MCF 10A (cell line): Measurements from ENCODE around the gene FRRS1L. TPM values are rescaled to one million over a fixed set of nuclear protein-coding genes. Genes with fewer than 3 reads are reported as not detected.

ENCODE experiments used
- BruUV-seq: library from RNA; stranded (reverse); fragments of 400-500 nt; replicated peaks from 2 replicates; lab custom pipeline; 2021; lab: Mats Ljungman, UMichigan
- CTCF ChIA-PET: fragments of 300-600 bp; sonication (Branson Sonifier 250); formaldehyde crosslinking; extraction: SDS; loops from one replicate; lab custom pipeline; 2021; ENCODE audit warnings: antibody characterized with exemption, inconsistent platforms; lab: Yijun Ruan, JAX
- POLR2A ChIA-PET: fragments of 300-600, 350-650 bp; sonication (Branson Sonifier 250); formaldehyde crosslinking; extraction: SDS; loops from one replicate; lab custom pipeline; 2020; ENCODE audit warnings: antibody characterized with exemption, inconsistent platforms; lab: Yijun Ruan, JAX
- DNase-seq: peaks from one replicate; pipeline ENCODE4 v3.0.0-alpha.2; 2018; ENCODE audit not compliant: unreplicated experiment
- H3K27ac Mint-ChIP-seq: one replicate; pipeline ENCODE4 v1.8.0; 2022; ENCODE audit warnings: mild to moderate bottlenecking, low read depth, mixed read lengths; ENCODE audit not compliant: unreplicated experiment
- H3K27me3 Mint-ChIP-seq: one replicate; pipeline ENCODE4 v1.8.0; 2022; ENCODE audit warnings: mixed read lengths; ENCODE audit not compliant: insufficient read depth, unreplicated experiment
- H3K36me3 Mint-ChIP-seq: one replicate; pipeline ENCODE4 v1.8.0; 2022; ENCODE audit warnings: mild to moderate bottlenecking, moderate library complexity, mixed read lengths; ENCODE audit not compliant: insufficient read depth, unreplicated experiment
- H3K4me1 Mint-ChIP-seq: one replicate; pipeline ENCODE4 v1.8.0; 2022; ENCODE audit warnings: mixed read lengths; ENCODE audit not compliant: insufficient read depth, unreplicated experiment
- H3K4me3 Mint-ChIP-seq: one replicate; pipeline ENCODE4 v1.8.0; 2022; ENCODE audit warnings: mild to moderate bottlenecking, moderate library complexity, mixed read lengths; ENCODE audit not compliant: unreplicated experiment
- H3K9me3 Mint-ChIP-seq: one replicate; pipeline ENCODE4 v1.8.0; 2022; ENCODE audit warnings: mixed read lengths; ENCODE audit not compliant: unreplicated experiment
- intact Hi-C: fragments of 100-400 bp; cut with micrococcal nuclease; formaldehyde crosslinking; loops from 2 replicates; pipeline ENCODE4 v1.14.1; 2022
- total RNA-seq: library from RNA; stranded (reverse); gene quantifications from 2 replicates; pipeline ENCODE4 v1.2.3, GENCODE V29; 2022
- TF ChIP-seq, protein P1 (sequence below): fragments of 200-600 bp; IDR thresholded peaks from one replicate; pipeline ENCODE4 v1.8.0; 2022; ENCODE audit warnings: antibody characterized with exemption, mild to moderate bottlenecking; ENCODE audit not compliant: unreplicated experiment

The FRRS1L gene
- total RNA-seq, 1 experiment from 2014 or later = not detected

DNA sequence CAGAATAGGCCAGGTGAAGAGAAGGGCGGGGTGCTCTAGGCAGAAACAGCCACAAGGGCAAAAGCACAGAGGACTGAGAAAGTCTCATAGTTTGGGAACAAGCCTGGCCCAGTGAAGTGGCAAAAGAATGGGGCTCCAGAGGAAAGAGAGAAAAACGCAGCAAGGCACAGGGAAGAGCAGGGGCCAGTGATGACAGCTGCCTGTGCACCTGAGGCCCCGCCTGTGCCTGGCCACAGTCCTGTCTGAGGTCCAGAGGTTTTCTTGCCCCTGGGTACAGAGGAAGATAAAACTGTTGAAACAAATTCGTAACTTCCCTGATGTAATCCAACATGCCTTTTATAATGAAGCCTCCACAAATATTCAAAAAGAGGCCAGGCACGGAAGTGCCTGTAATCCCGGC, 22.0 kb downstream of the FRRS1L start:
- Mint-ChIP-seq H3K36me3 (no peaks in the 10 kb centered on the region), H3K4me1 (peaks cover 5% of the 10 kb centered on the region), H3K9me3 (no peaks in the 10 kb centered on the region), H3K27me3 (no peaks in the 10 kb centered on the region), H3K27ac (no peak overlapping the region), H3K4me3 (no peak overlapping the region)
- BruUV-seq = no TSS peak
- CTCF ChIA-PET = interaction anchor here (0.6 kb wide), 1 partner anchor 20 kb away, joined by 3 read pairs; no protein-coding TSS in a partner anchor
- no peak for DNase-seq
- TF ChIP-seq, protein P1, sequence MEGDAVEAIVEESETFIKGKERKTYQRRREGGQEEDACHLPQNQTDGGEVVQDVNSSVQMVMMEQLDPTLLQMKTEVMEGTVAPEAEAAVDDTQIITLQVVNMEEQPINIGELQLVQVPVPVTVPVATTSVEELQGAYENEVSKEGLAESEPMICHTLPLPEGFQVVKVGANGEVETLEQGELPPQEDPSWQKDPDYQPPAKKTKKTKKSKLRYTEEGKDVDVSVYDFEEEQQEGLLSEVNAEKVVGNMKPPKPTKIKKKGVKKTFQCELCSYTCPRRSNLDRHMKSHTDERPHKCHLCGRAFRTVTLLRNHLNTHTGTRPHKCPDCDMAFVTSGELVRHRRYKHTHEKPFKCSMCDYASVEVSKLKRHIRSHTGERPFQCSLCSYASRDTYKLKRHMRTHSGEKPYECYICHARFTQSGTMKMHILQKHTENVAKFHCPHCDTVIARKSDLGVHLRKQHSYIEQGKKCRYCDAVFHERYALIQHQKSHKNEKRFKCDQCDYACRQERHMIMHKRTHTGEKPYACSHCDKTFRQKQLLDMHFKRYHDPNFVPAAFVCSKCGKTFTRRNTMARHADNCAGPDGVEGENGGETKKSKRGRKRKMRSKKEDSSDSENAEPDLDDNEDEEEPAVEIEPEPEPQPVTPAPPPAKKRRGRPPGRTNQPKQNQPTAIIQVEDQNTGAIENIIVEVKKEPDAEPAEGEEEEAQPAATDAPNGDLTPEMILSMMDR = no peak
- POLR2A ChIA-PET = no interaction called here
- intact Hi-C loops = no loop called here

GRCh38 chr9:109143881-109144562, 23.0 kb downstream of the FRRS1L start:
- Mint-ChIP-seq H3K27ac (no peak overlapping the region), H3K4me1 (peaks cover 5% of the 10 kb centered on the region), H3K9me3 (no peaks in the 10 kb centered on the region), H3K36me3 (no peaks in the 10 kb centered on the region), H3K27me3 (no peaks in the 10 kb centered on the region), H3K4me3 (no peak overlapping the region)
- peak; percentile 54 for DNase-seq
- ChIA-PET CTCF (interaction anchor here (0.5 to 1.0 kb wide), 3 partner anchors 39 to 1750 kb away, joined by 3 to 4 read pairs (median 3); no protein-coding TSS in a partner anchor), POLR2A (interaction anchor here (1.0 kb wide), 1 partner anchor 14 kb away, joined by 3 read pairs; no protein-coding TSS in a partner anchor)
- intact Hi-C loops = no loop called here
- TF ChIP-seq, protein P1 = no peak
- BruUV-seq = no TSS peak

DNA sequence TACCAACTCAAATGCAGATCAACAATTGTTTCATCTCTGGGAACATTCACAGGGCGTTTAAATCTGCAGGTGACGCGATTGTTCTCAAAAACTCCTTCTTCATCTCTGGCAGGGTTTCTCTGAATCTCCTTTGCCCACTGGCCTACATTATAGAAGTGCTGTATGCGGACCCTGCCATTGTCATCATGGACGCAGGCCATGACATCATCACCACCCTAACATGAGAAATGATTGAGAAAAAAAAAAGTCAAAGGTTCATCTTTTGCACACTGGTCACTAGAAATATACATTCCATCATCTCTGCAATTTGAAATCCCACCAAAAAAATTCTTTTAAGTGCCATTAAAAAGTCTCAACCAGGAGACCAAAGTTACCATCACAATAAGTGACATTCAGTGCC, 25.7 kb downstream of the FRRS1L start:
- ChIA-PET POLR2A (no interaction called here), CTCF (interaction anchor here (0.6 to 1.0 kb wide), 2 partner anchors 20 to 51 kb away, joined by 3 read pairs; no protein-coding TSS in a partner anchor)
- Mint-ChIP-seq H3K4me3 (no peak overlapping the region), H3K9me3 (no peaks in the 10 kb centered on the region), H3K4me1 (peaks cover 5% of the 10 kb centered on the region), H3K27ac (no peak overlapping the region), H3K27me3 (no peaks in the 10 kb centered on the region), H3K36me3 (no peaks in the 10 kb centered on the region)
- intact Hi-C loops = no loop called here
- no TSS peak for BruUV-seq
- no peak for DNase-seq
- TF ChIP-seq, protein P1 = no peak

GRCh38 chr9:109139851-109140250, 27.2 kb downstream of the FRRS1L start:
- intact Hi-C loops = no loop called here
- BruUV-seq = no TSS peak
- H3K27ac Mint-ChIP-seq = no peak overlapping the region

More at GRCh38 chr9:109139851-109140250, 27.2 kb downstream of the FRRS1L start:
- Mint-ChIP-seq H3K4me1 (peaks cover 5% of the 10 kb centered on the region), H3K9me3 (no peaks in the 10 kb centered on the region), H3K36me3 (no peaks in the 10 kb centered on the region), H3K27me3 (no peaks in the 10 kb centered on the region), H3K4me3 (no peak overlapping the region)
- ChIA-PET POLR2A (no interaction called here), CTCF (no interaction called here)
- TF ChIP-seq, protein P1 = no peak
- DNase-seq = no peak
